Lower lobe of right lung (tissue), 2 donors: ENCODE results near the gene LACRT. TPM values are rescaled to one million over a fixed set of nuclear protein-coding genes. Genes with fewer than 3 reads are reported as not detected.

Experiments used
- ATAC-seq, 2 donors: fragments of 200-7000 bp; cut with Tn5 transposase; one replicate each; pipeline ENCODE4 v1.9.1; 2020 to 2022; ENCODE audit warnings: mild to moderate bottlenecking in 2 of 2, moderate library complexity in 2 of 2
- DNase-seq: peaks from one replicate; pipeline ENCODE4 v3.0.0-alpha.2; 2020
- H3K27ac ChIP-seq: fragments of 200-600 bp; one replicate; pipeline ENCODE4 v1.8.0; 2022
- H3K27me3 ChIP-seq: fragments of 200-600 bp; one replicate; pipeline ENCODE4 v1.8.0; 2022; ENCODE audit warnings: low read depth
- H3K36me3 ChIP-seq: fragments of 200-600 bp; one replicate; pipeline ENCODE4 v1.8.0; 2022; ENCODE audit warnings: mild to moderate bottlenecking
- H3K4me1 ChIP-seq: fragments of 200-600 bp; one replicate; pipeline ENCODE4 v1.8.0; 2022
- H3K4me3 ChIP-seq: fragments of 200-600 bp; one replicate; pipeline ENCODE4 v1.8.0; 2022; ENCODE audit warnings: mild to moderate bottlenecking
- H3K9me3 ChIP-seq: fragments of 200-600 bp; one replicate; pipeline ENCODE4 v1.8.0; 2022
- CTCF ChIP-seq: fragments of 200-600 bp; IDR thresholded peaks from one replicate; pipeline ENCODE4 v1.8.0; 2022; ENCODE audit warnings: antibody characterized with exemption, mild to moderate bottlenecking
- intact Hi-C: fragments of 100-400 bp; cut with DNase I; formaldehyde crosslinking; loops from one replicate; pipeline ENCODE4 v1.11.0; 2022
- total RNA-seq: library from RNA; stranded (reverse); fragmentation: NEBNext Ultra II Directional; extraction: Animal tissue kit (Norgen Biotek cat#: 25700); gene quantifications from one replicate; pipeline ENCODE4 v1.2.1, GENCODE V29; 2021
- donor health status: DM: no; HTN: yes; CAD: no; lungs with severe emphysema.

Gene LACRT
- total RNA-seq, 1 donor from 2014 or later: not detected

GRCh38 chr12:54625598-54625997, 9.1 kb downstream of the LACRT start:
- no peaks in the 10 kb centered on the region for H3K36me3 ChIP-seq
- H3K27me3 ChIP-seq: peaks cover 5% of the 10 kb centered on the region
- DNase-seq (no peak), ATAC-seq (no peak)
- H3K4me3 ChIP-seq: no peak overlapping the region
- TF ChIP-seq CTCF: no peak
- no peak overlapping the region for H3K27ac ChIP-seq
- no peaks in the 10 kb centered on the region for H3K4me1 ChIP-seq
- intact Hi-C loops: no loop called here
- H3K9me3 ChIP-seq: no peaks in the 10 kb centered on the region

- H3K27ac ChIP-seq: no peak overlapping the region
- H3K4me3 ChIP-seq: no peak overlapping the region
- ATAC-seq (no peak), DNase-seq (no peak)
- no peaks in the 10 kb centered on the region for H3K9me3 ChIP-seq
- no peak for TF ChIP-seq CTCF
- intact Hi-C loops: no loop called here
- no peaks in the 10 kb centered on the region for H3K36me3 ChIP-seq
- H3K27me3 ChIP-seq: peaks cover 5% of the 10 kb centered on the region
- no peaks in the 10 kb centered on the region for H3K4me1 ChIP-seq
These were observed 10.1 kb downstream of the LACRT start for GRCh38 chr12:54624315-54625279.

- Histone ChIP-seq H3K9me3 (no peaks in the 10 kb centered on the region), H3K4me3 (no peak overlapping the region), H3K27ac (no peak overlapping the region), H3K36me3 (no peaks in the 10 kb centered on the region), H3K27me3 (peaks cover 5% of the 10 kb centered on the region), H3K4me1 (no peaks in the 10 kb centered on the region)
- intact Hi-C loops: no loop called here
- DNase-seq (no peak), ATAC-seq (no peak)
- no peak for TF ChIP-seq CTCF
These were observed 12.1 kb downstream of the LACRT start for GRCh38 chr12:54622463-54623183.

GRCh38 chr12:54616933-54617680, 17.6 kb downstream of the LACRT start:
- H3K9me3 ChIP-seq: no peaks in the 10 kb centered on the region
- no peaks in the 10 kb centered on the region for H3K36me3 ChIP-seq
- intact Hi-C loops: no loop called here
- TF ChIP-seq CTCF: no peak
- H3K4me1 ChIP-seq: no peaks in the 10 kb centered on the region
- H3K4me3 ChIP-seq: no peak overlapping the region
- ATAC-seq (no peak), DNase-seq (no peak)
- no peak overlapping the region for H3K27ac ChIP-seq
- peaks cover 3% of the 10 kb centered on the region for H3K27me3 ChIP-seq

- DNase-seq: no peak
- Histone ChIP-seq H3K9me3 (no peaks in the 10 kb centered on the region), H3K4me1 (no peaks in the 10 kb centered on the region), H3K27ac (no peak overlapping the region), H3K4me3 (no peak overlapping the region), H3K27me3 (peaks cover 3% of the 10 kb centered on the region), H3K36me3 (no peaks in the 10 kb centered on the region)
- TF ChIP-seq CTCF: no peak
- no peak for ATAC-seq
- intact Hi-C loops: no loop called here
These were observed 22.4 kb downstream of the LACRT start for GRCh38 chr12:54612225-54612750.
